ENCODE results near the gene SORL1. TPM values are rescaled to one million over a fixed set of nuclear protein-coding genes. Genes with fewer than 3 reads are reported as not detected.
A peak's percentile ranks its signal among the peaks of the same experiment; 100 is the strongest.

Gene SORL1
- total RNA-seq, 4 donors from 2014 or later = 7.3 to 18.8 (median 12.3) TPM

DNA sequence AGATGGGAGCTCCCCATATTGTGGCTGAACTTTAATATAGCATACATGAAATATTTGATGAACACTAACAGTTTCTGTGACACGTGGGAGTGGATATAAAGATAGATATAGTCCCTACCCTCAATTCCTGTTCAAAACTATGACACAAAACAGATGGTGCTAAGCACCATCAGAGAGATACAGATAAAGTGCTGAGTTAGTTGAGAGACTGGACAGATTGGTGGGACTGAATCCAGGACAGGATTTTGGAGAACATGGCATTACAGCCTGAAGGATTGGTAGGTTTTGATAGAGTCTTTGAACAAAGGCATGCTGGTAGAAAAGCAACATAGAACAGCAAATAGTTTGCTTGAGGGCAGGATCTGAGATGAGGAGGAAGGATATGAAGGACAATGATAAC, 215.7 kb downstream of the SORL1 start:
- no peaks in the 10 kb centered on the region for H3K36me3 ChIP-seq
- WGBS, 2 donors = 82 to 84% methylated on average over 1 of the region's 1 CpG
- peaks cover 0 to 29% (median 12%) of the 10 kb centered on the region in 4 donors for H3K4me1 ChIP-seq
- H3K9me3 ChIP-seq = no peaks in the 10 kb centered on the region
- H3K27ac ChIP-seq = no peak overlapping the region
- TF ChIP-seq, protein P1, sequence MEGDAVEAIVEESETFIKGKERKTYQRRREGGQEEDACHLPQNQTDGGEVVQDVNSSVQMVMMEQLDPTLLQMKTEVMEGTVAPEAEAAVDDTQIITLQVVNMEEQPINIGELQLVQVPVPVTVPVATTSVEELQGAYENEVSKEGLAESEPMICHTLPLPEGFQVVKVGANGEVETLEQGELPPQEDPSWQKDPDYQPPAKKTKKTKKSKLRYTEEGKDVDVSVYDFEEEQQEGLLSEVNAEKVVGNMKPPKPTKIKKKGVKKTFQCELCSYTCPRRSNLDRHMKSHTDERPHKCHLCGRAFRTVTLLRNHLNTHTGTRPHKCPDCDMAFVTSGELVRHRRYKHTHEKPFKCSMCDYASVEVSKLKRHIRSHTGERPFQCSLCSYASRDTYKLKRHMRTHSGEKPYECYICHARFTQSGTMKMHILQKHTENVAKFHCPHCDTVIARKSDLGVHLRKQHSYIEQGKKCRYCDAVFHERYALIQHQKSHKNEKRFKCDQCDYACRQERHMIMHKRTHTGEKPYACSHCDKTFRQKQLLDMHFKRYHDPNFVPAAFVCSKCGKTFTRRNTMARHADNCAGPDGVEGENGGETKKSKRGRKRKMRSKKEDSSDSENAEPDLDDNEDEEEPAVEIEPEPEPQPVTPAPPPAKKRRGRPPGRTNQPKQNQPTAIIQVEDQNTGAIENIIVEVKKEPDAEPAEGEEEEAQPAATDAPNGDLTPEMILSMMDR (IDR thresholded peaks at IDR 0.05) = no peak
- TF ChIP-seq POLR2A (IDR thresholded peaks at IDR 0.05) (no peak), EP300 (IDR thresholded peaks at IDR 0.05) (no peak)
- H3K27me3 ChIP-seq = no peaks in the 10 kb centered on the region
- H3K4me3 ChIP-seq = no peak overlapping the region
- DNase-seq (ENCODE audit: low spot score in 2 of 2) = no peak

DNA sequence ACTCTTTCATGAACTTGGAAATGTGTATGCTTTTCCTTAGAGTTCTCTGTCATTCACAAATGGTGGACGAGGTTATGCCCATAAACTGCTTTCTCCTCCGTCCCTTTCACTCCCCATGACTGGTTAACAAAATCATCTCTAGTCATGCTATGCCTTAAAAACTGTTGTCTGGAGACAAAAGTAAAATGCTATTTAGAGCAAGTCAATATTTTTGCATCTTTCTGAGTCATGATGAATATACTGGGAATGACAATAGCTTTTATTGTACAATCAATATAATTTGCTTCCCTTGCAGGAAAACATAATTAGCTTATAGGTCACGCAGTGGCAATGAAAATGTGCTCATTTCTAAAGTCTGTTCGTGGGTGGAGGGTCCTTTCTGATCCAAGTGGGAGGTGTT, 217.3 kb downstream of the SORL1 start:
- 49 to 51% methylated on average over 4 of the region's 4 CpGs for WGBS, 2 donors
- Histone ChIP-seq H3K4me1 (peaks cover 0 to 34% (median 14%) of the 10 kb centered on the region in 4 donors), H3K36me3 (no peaks in the 10 kb centered on the region), H3K27me3 (no peaks in the 10 kb centered on the region), H3K4me3 (no peak overlapping the region), H3K27ac (peak overlapping the region in 2 of 4 donors; percentile 72 to 88), H3K9me3 (no peaks in the 10 kb centered on the region)
- TF ChIP-seq, protein P1 (IDR thresholded peaks at IDR 0.05) = no peak
- TF ChIP-seq EP300 (IDR thresholded peaks at IDR 0.05) = no peak
- no peak for TF ChIP-seq POLR2A (IDR thresholded peaks at IDR 0.05)
- no peak for DNase-seq (ENCODE audit: low spot score in 2 of 2)

DNA sequence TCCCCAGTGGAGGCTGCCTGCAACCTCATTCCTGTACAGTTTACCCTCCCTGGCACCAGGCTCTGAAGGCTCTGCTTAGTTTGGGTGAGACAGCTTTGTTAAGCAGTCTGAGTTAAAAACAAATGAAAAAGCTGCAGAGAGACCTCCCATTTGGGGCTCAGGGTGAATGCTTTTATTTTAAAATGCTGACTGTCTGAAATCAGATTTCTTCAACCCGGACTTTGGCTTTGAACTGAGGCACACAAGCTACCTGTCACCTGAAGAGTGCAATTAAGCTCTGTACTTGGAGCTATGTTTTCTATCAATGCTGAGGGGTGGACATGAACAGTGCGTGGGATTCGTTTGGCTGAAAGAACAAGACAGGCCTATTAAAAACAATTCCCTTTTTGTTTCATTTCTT, 218.2 kb downstream of the SORL1 start:
- H3K4me1 ChIP-seq = peaks cover 0 to 34% (median 14%) of the 10 kb centered on the region in 4 donors
- 19 to 28% methylated on average over 3 of the region's 3 CpGs for WGBS, 2 donors

DNA sequence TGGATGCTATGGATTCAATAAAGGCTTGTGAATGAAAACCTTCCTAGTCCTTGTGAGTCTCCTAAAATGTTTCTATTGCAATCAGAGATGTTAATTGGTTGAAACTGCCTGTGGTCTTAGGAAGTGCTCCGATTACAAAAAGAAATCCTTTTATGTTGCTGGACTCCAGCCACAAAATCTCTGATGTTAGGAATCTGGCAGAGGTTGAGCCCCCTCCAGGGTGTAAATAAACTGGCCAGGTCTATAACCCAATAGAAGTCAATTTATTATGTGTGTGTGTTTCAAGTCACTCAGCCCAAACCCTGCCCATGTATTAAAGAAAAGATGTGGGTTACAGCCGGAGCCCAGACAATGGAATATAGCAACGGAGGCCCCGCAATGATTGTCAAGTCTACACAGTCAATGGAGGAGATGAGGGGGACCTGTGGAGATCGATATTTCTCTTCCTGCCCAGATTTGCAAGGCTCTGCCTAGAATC, 218.7 kb downstream of the SORL1 start:
- Histone ChIP-seq H3K27me3 (no peaks in the 10 kb centered on the region), H3K4me3 (no peak overlapping the region), H3K36me3 (no peaks in the 10 kb centered on the region), H3K4me1 (peaks cover 0 to 34% (median 14%) of the 10 kb centered on the region in 4 donors), H3K9me3 (no peaks in the 10 kb centered on the region), H3K27ac (peak overlapping the region; percentile 55 to 88 (median 72))
- TF ChIP-seq, protein P1 (IDR thresholded peaks at IDR 0.05) = no peak
- TF ChIP-seq POLR2A (IDR thresholded peaks at IDR 0.05) (no peak), EP300 (IDR thresholded peaks at IDR 0.05) (no peak)
- no peak for DNase-seq (ENCODE audit: low spot score in 2 of 2)
- 29 to 36% methylated on average over 5 of the region's 5 CpGs for WGBS, 2 donors

More for the DNA sequence above, 218.2 kb downstream of the SORL1 start:
- Histone ChIP-seq H3K4me3 (no peak overlapping the region), H3K27ac (peak overlapping the region; percentile 55 to 88 (median 72)), H3K27me3 (no peaks in the 10 kb centered on the region), H3K36me3 (no peaks in the 10 kb centered on the region), H3K9me3 (no peaks in the 10 kb centered on the region)
- DNase-seq (ENCODE audit: low spot score in 2 of 2) = no peak
- TF ChIP-seq EP300 (IDR thresholded peaks at IDR 0.05) = no peak
- TF ChIP-seq, protein P1 (IDR thresholded peaks at IDR 0.05) = no peak
- no peak for TF ChIP-seq POLR2A (IDR thresholded peaks at IDR 0.05)

DNA sequence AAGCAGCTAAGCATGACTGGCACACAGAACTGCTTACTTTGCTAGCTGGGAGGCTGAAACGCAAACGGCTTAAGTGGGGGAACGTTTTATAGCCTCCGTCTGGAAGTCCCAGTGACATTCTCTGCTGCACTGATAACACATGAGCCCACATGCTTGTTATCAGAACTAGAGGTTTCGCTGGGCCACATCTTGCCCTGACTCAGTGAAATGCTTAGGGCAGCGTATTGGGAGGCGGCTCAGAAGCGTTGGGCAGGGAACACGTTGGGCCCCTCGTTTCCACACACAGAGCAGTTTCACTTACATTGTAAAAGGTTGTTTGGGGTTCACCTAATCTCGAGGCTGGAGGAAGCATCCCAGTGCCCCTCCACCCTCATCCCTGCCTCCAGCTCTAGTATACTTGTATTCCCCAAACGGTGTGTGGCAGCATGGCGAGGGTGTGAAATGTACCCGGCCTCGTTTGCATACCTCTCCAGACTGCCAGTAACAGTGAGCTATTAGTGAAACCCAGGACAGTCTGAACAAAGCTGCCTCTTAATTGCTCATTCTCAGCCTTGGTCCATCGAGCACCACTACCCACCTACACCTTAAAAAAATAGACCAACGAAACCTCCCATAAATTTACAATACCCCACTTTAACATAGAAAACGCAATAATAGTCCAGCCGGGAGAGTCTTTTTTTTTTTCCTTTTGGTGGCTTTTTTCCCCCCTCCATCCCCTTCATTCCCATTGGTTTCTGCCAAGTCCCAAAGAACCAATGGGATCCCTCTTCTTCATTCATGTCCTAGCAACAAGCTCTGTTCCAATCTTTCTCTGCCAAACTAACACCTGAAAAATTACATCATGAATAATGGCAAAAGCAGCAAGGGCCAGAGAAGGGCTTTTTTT, 219.4 kb downstream of the SORL1 start:
- Histone ChIP-seq H3K4me3 (no peak overlapping the region), H3K9me3 (no peaks in the 10 kb centered on the region), H3K36me3 (no peaks in the 10 kb centered on the region), H3K27ac (peak overlapping the region; percentile 55 to 88 (median 72)), H3K27me3 (no peaks in the 10 kb centered on the region), H3K4me1 (peaks cover 0 to 34% (median 14%) of the 10 kb centered on the region in 4 donors)
- TF ChIP-seq, protein P1 (IDR thresholded peaks at IDR 0.05) = no peak
- TF ChIP-seq POLR2A (IDR thresholded peaks at IDR 0.05) (no peak), EP300 (IDR thresholded peaks at IDR 0.05) (no peak)
- WGBS, 2 donors = 33 to 34% methylated on average over 18 to 19 of the region's 19 CpGs
- DNase-seq (ENCODE audit: low spot score in 2 of 2) = no peak
